ENCODE results near the gene WDR88. TPM values are rescaled to one million over a fixed set of nuclear protein-coding genes. Genes with fewer than 3 reads are reported as not detected.
A peak's percentile ranks its signal among the peaks of the same experiment; 100 is the strongest.

WDR88 gene
- total RNA-seq, 1 experiment from 2014 or later: 0.20 TPM

DNA sequence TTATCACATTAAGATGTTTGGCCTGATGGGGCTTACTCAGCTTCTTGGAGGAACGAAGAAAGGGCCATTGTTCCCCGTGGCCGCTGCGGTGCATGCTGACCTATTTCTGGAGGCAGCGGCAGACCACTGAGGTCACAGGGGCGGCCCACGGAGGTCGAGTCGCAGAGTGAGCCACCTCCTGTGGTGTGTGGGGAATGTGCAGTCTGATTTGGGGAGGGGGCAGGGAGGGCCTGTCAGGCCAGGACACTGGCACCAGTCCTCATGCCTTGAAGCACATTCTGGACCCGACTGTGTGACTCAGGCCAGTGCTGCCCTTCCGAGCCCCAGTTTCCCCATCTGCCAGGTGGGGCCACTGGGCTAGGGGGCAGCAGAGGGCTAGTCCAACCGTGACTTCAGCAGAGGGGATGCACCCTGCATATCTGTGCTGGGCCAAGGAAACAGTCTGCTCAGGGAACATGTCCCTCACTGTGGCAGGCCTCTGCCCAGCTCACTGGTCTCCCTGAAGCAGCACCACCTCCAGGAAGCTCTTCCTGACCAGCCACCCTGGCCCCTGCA, 87.4 kb downstream of the WDR88 start:
- H3K36me3 Mint-ChIP-seq (ENCODE audit: insufficient read depth, unreplicated experiment): no peaks in the 10 kb centered on the region
- Histone ChIP-seq H3K4me3 (ENCODE audit: low read depth, low read length) (no peak overlapping the region), H3K36me3 (ENCODE audit: control insufficient read depth, insufficient read depth, low read length) (no peaks in the 10 kb centered on the region), H3K27me3 (replicated peaks; ENCODE audit: control insufficient read depth, insufficient read depth, low read length) (no peaks in the 10 kb centered on the region; the same call in 1 of the 2 replicates), H3K4me1 (no peaks in the 10 kb centered on the region), H3K9me3 (no peaks in the 10 kb centered on the region)
- intact Hi-C loops (cut with micrococcal nuclease; ENCODE audit: unreplicated experiment): no loop called here
- H3K4me3 Mint-ChIP-seq (ENCODE audit: unreplicated experiment): no peak overlapping the region
- ChIA-PET CTCF (no interaction called here), POLR2A (no interaction called here)
- no peak overlapping the region for H3K27ac Mint-ChIP-seq (ENCODE audit: unreplicated experiment)
- TF ChIP-seq, protein P1, sequence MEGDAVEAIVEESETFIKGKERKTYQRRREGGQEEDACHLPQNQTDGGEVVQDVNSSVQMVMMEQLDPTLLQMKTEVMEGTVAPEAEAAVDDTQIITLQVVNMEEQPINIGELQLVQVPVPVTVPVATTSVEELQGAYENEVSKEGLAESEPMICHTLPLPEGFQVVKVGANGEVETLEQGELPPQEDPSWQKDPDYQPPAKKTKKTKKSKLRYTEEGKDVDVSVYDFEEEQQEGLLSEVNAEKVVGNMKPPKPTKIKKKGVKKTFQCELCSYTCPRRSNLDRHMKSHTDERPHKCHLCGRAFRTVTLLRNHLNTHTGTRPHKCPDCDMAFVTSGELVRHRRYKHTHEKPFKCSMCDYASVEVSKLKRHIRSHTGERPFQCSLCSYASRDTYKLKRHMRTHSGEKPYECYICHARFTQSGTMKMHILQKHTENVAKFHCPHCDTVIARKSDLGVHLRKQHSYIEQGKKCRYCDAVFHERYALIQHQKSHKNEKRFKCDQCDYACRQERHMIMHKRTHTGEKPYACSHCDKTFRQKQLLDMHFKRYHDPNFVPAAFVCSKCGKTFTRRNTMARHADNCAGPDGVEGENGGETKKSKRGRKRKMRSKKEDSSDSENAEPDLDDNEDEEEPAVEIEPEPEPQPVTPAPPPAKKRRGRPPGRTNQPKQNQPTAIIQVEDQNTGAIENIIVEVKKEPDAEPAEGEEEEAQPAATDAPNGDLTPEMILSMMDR (IDR thresholded peaks at IDR 0.05; ENCODE audit: insufficient read depth in 1 of 2, low read depth in 1 of 2, low read length in 1 of 2, severe bottlenecking in 1 of 2, unreplicated experiment in 1 of 2): peak in 1 of 2 experiments; percentile 36
- H3K4me1 Mint-ChIP-seq (ENCODE audit: low read depth, unreplicated experiment): no peaks in the 10 kb centered on the region
- peaks cover 4% of the 10 kb centered on the region for H3K27me3 Mint-ChIP-seq (ENCODE audit: insufficient read depth, unreplicated experiment)
- H3K9me3 Mint-ChIP-seq (ENCODE audit: unreplicated experiment): no peaks in the 10 kb centered on the region
- peak in 1 of 2 experiments; percentile 34 for DNase-seq
- no TSS peak for BruUV-seq (replicated peaks)

DNA sequence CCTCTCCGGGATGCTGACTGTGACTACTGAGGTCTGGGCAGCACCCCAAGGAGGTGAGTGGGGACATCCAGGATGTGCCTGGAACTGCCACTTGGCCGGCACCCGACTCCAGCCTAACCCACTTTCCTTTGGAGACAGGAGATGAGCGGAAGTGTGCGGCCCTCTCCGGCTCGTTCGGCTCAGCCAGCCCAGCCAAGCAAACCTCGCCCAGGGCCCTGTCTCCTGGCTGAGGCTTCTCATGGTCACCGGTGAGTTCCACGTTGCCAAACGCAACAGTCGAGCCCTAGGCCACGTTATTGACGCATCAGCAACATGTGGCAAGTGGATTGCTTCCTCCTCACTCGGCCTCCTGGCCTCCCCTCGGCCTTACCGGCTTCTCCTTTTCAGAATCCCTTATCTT, 88.2 kb downstream of the WDR88 start:
- intact Hi-C loops (cut with micrococcal nuclease; ENCODE audit: unreplicated experiment): no loop called here
- Mint-ChIP-seq H3K27ac (ENCODE audit: unreplicated experiment) (no peak overlapping the region), H3K27me3 (ENCODE audit: insufficient read depth, unreplicated experiment) (peaks cover 4% of the 10 kb centered on the region), H3K36me3 (ENCODE audit: insufficient read depth, unreplicated experiment) (no peaks in the 10 kb centered on the region), H3K4me1 (ENCODE audit: low read depth, unreplicated experiment) (no peaks in the 10 kb centered on the region), H3K9me3 (ENCODE audit: unreplicated experiment) (no peaks in the 10 kb centered on the region), H3K4me3 (ENCODE audit: unreplicated experiment) (no peak overlapping the region)
- no TSS peak for BruUV-seq (replicated peaks)
- H3K9me3 ChIP-seq: no peaks in the 10 kb centered on the region
- H3K4me1 ChIP-seq: no peaks in the 10 kb centered on the region
- ChIA-PET POLR2A (no interaction called here), CTCF (no interaction called here)
- H3K4me3 ChIP-seq (ENCODE audit: low read depth, low read length): no peak overlapping the region
- TF ChIP-seq, protein P1 (IDR thresholded peaks at IDR 0.05; ENCODE audit: insufficient read depth in 1 of 2, low read depth in 1 of 2, low read length in 1 of 2, severe bottlenecking in 1 of 2, unreplicated experiment in 1 of 2): no peak
- no peaks in the 10 kb centered on the region; the same call in 1 of the 2 replicates for H3K27me3 ChIP-seq (replicated peaks; ENCODE audit: control insufficient read depth, insufficient read depth, low read length)
- H3K36me3 ChIP-seq (ENCODE audit: control insufficient read depth, insufficient read depth, low read length): no peaks in the 10 kb centered on the region
- DNase-seq: no peak

DNA sequence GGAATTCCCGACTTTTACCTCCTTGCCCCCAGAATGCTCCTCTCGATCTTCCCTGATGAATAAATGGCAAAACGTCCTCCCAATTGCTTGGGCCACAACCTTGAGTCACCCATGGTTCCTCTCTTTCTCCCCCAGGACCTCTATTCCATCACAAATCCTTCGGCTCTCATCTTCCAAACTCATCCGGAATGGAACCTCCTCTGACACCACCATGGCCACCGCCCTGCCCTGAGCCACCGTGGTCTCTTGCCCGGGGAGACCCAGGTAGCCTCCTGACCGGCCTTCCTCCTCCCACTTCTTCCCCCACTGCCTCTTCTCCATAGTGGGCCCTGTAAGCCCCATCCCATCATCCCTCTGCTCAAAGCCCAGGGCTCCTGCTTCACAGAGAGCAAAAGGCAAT, 88.8 kb downstream of the WDR88 start:
- no peaks in the 10 kb centered on the region for H3K4me1 Mint-ChIP-seq (ENCODE audit: low read depth, unreplicated experiment)
- H3K36me3 ChIP-seq (ENCODE audit: control insufficient read depth, insufficient read depth, low read length): no peaks in the 10 kb centered on the region
- BruUV-seq (replicated peaks): no TSS peak
- POLR2A ChIA-PET: no interaction called here
- H3K9me3 Mint-ChIP-seq (ENCODE audit: unreplicated experiment): no peaks in the 10 kb centered on the region
- no peak overlapping the region for H3K4me3 Mint-ChIP-seq (ENCODE audit: unreplicated experiment)
- H3K4me3 ChIP-seq (ENCODE audit: low read depth, low read length): no peak overlapping the region
- CTCF ChIA-PET: no interaction called here
- TF ChIP-seq, protein P1 (IDR thresholded peaks at IDR 0.05; ENCODE audit: insufficient read depth in 1 of 2, low read depth in 1 of 2, low read length in 1 of 2, severe bottlenecking in 1 of 2, unreplicated experiment in 1 of 2): no peak
- no peaks in the 10 kb centered on the region for H3K4me1 ChIP-seq
- no peaks in the 10 kb centered on the region for H3K36me3 Mint-ChIP-seq (ENCODE audit: insufficient read depth, unreplicated experiment)
- H3K27me3 Mint-ChIP-seq (ENCODE audit: insufficient read depth, unreplicated experiment): peaks cover 4% of the 10 kb centered on the region
- no peaks in the 10 kb centered on the region; the same call in 1 of the 2 replicates for H3K27me3 ChIP-seq (replicated peaks; ENCODE audit: control insufficient read depth, insufficient read depth, low read length)
- DNase-seq: no peak
- intact Hi-C loops (cut with micrococcal nuclease; ENCODE audit: unreplicated experiment): no loop called here
- no peak overlapping the region for H3K27ac Mint-ChIP-seq (ENCODE audit: unreplicated experiment)
- H3K9me3 ChIP-seq: no peaks in the 10 kb centered on the region

Data from Caco-2 (cell line).